ENCODE data around the gene PDP2.

Gene PDP2

DNA sequence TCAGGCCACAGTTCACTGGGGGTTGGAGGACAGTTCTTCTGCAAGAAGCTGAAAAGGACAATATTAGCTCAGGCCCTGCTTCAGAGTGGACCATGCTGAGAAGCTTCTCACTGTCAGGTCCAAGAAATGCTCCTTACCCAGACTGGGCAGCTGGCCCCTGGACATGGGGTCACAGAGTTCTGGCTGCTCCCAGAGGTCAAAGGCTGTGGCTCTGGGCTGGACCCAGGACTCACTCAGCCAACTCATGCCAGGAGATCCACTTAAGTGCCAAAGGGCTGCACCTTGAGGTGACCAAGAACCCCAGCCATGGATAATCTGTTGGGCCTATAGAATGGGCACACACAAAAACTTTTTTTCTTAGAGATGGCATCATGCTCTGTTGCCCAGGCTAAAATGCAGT is 59.1 kb downstream of the PDP2 start:
- DNase-seq: no peak

GRCh38 chr16:66940236-66940635 is 59.9 kb downstream of the PDP2 start:
- no peak for DNase-seq

All from NCI-H774 (cell line).